Measurements from ENCODE around the gene CHCHD6.
"Not testable (repeated sequence)": the region's sequence is repeated elsewhere in the genome, so short reads cannot be mapped to it uniquely, and the experiment has no call there.

The CHCHD6 gene

DNA sequence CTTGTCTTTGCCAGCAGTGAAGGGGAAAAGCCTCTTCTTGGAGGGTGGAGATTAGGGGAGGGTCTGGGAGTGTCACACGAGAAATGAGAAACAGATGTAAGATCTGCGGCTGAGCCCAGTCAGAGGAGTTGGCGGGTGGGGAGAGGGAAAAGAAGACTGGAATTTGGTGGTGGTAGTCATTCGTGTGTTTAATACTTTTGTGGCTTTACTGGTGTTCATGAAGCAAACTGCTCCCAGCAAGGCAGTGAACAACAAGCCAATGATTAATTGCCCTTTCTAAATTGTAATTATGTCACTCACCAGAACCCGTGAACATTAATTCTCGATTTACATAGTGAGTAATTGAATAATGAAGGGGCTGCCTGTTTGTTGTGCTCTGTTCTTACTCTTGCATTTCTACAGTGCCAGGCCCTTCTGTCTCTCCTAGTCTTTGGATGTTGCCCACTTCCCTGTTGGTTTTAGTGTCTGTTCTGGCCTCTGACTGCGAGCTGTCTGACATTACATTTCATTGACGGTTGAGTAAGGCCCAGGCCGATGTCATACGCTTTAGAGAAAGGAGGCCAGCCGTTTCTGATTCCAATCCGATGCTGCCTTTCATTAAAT, 78.0 kb downstream of the CHCHD6 start:
- no peaks in the 10 kb centered on the region for H3K27me3 ChIP-seq (replicated peaks; ENCODE audit: control insufficient read depth, insufficient read depth, low read length, poor library complexity, severe bottlenecking)
- H3K27ac ChIP-seq (ENCODE audit: insufficient read depth, low read length, poor library complexity, severe bottlenecking), result no peak overlapping the region
- H3K9me3 ChIP-seq (ENCODE audit: control insufficient read depth, low read length), result no peaks in the 10 kb centered on the region
- H3K4me3 ChIP-seq (ENCODE audit: insufficient read depth, low read depth, low read length, poor library complexity, severe bottlenecking), result no peak overlapping the region
- no peak for DNase-seq
- no peaks in the 10 kb centered on the region for H3K4me1 ChIP-seq (ENCODE audit: control insufficient read depth, insufficient read depth, low read length, poor library complexity, severe bottlenecking)
- H3K36me3 ChIP-seq (ENCODE audit: control insufficient read depth, insufficient read depth, low read length), result peaks cover 8% of the 10 kb centered on the region

DNA sequence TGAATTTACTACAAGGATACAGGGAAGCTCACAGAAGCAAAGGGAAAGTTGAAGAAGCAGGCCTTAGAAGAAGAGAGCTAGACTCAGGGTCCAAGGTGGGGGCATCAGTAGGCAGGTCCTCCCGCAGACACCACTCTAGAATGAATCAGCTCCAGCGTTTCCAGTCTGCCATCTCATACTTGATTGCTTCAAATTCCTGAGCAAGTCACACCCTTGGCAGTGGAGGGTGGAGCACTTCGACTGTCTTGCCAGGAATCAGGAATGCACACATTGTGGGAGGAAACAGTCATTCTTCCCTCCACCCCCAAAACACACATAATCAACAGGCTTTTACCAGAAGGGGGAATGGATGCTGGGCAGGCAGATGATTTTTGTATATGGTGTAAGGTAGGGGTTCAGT, 78.5 kb downstream of the CHCHD6 start:
- no peaks in the 10 kb centered on the region for H3K9me3 ChIP-seq (ENCODE audit: control insufficient read depth, low read length)
- H3K4me3 ChIP-seq (ENCODE audit: insufficient read depth, low read depth, low read length, poor library complexity, severe bottlenecking), result no peak overlapping the region
- no peaks in the 10 kb centered on the region for H3K4me1 ChIP-seq (ENCODE audit: control insufficient read depth, insufficient read depth, low read length, poor library complexity, severe bottlenecking)
- no peak overlapping the region for H3K27ac ChIP-seq (ENCODE audit: insufficient read depth, low read length, poor library complexity, severe bottlenecking)
- H3K27me3 ChIP-seq (replicated peaks; ENCODE audit: control insufficient read depth, insufficient read depth, low read length, poor library complexity, severe bottlenecking), result no peaks in the 10 kb centered on the region
- peaks cover 8% of the 10 kb centered on the region for H3K36me3 ChIP-seq (ENCODE audit: control insufficient read depth, insufficient read depth, low read length)
- DNase-seq, result no peak

DNA sequence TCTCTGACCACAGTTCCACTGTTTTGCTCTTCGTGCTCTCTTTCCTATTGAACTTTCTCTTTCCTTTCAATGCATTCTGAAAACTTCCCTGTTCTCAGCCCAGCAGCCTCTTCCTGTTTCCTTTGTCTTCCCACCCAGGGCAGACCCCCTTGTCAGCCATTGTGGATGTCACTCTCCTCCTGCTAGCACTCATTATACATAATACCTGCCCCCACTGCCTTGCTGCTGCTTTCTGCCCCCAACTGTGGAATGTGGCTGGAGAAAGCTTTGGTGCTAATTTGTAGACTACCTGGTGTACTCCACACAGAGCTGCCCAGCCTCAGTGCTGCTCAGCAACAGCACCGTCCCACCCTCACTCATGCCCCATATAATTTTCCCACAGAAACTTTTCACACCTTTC, 80.2 kb downstream of the CHCHD6 start:
- no peak for DNase-seq
- Histone ChIP-seq H3K27ac (ENCODE audit: insufficient read depth, low read length, poor library complexity, severe bottlenecking) (no peak overlapping the region), H3K27me3 (replicated peaks; ENCODE audit: control insufficient read depth, insufficient read depth, low read length, poor library complexity, severe bottlenecking) (no peaks in the 10 kb centered on the region), H3K4me3 (ENCODE audit: insufficient read depth, low read depth, low read length, poor library complexity, severe bottlenecking) (no peak overlapping the region), H3K36me3 (ENCODE audit: control insufficient read depth, insufficient read depth, low read length) (peaks cover 8% of the 10 kb centered on the region), H3K4me1 (ENCODE audit: control insufficient read depth, insufficient read depth, low read length, poor library complexity, severe bottlenecking) (no peaks in the 10 kb centered on the region), H3K9me3 (ENCODE audit: control insufficient read depth, low read length) (no peaks in the 10 kb centered on the region)

- H3K9me3 ChIP-seq (ENCODE audit: control insufficient read depth, low read length); H3K27me3 ChIP-seq (replicated peaks; ENCODE audit: control insufficient read depth, insufficient read depth, low read length, poor library complexity, severe bottlenecking); H3K27ac ChIP-seq (ENCODE audit: insufficient read depth, low read length, poor library complexity, severe bottlenecking); H3K36me3 ChIP-seq (ENCODE audit: control insufficient read depth, insufficient read depth, low read length); H3K4me1 ChIP-seq (ENCODE audit: control insufficient read depth, insufficient read depth, low read length, poor library complexity, severe bottlenecking); DNase-seq; H3K4me3 ChIP-seq (ENCODE audit: insufficient read depth, low read depth, low read length, poor library complexity, severe bottlenecking): not testable (repeated sequence)
Observed at GRCh38 chr3:126791320-126791719, 87.3 kb downstream of the CHCHD6 start.

DNA sequence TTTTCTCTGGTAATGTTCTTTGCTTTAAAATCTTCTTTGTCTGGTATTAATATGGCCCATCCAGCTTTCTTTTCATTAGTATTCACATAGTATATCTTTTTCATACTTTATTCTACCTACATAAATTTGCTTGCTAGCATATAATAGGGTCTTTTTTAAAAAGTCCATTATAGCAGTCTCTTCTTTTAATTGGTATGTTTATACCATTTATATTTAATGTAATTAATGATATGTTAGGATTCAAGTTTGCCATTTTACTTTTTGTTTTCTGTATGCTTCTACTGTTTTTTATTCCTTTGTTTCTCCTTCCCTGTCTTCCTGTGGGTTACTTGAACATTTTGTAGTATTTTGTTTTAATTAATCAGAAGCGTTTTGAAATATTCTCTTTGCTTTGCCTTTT, 89.0 kb downstream of the CHCHD6 start:
- no peaks in the 10 kb centered on the region for H3K27me3 ChIP-seq (replicated peaks; ENCODE audit: control insufficient read depth, insufficient read depth, low read length, poor library complexity, severe bottlenecking)
- no peak overlapping the region for H3K4me3 ChIP-seq (ENCODE audit: insufficient read depth, low read depth, low read length, poor library complexity, severe bottlenecking)
- H3K27ac ChIP-seq (ENCODE audit: insufficient read depth, low read length, poor library complexity, severe bottlenecking), result no peak overlapping the region
- no peak for DNase-seq
- peaks cover 6% of the 10 kb centered on the region for H3K9me3 ChIP-seq (ENCODE audit: control insufficient read depth, low read length)
- no peaks in the 10 kb centered on the region for H3K36me3 ChIP-seq (ENCODE audit: control insufficient read depth, insufficient read depth, low read length)
- no peaks in the 10 kb centered on the region for H3K4me1 ChIP-seq (ENCODE audit: control insufficient read depth, insufficient read depth, low read length, poor library complexity, severe bottlenecking)

- Histone ChIP-seq H3K27ac (ENCODE audit: insufficient read depth, low read length, poor library complexity, severe bottlenecking) (no peak overlapping the region), H3K4me1 (ENCODE audit: control insufficient read depth, insufficient read depth, low read length, poor library complexity, severe bottlenecking) (no peaks in the 10 kb centered on the region), H3K36me3 (ENCODE audit: control insufficient read depth, insufficient read depth, low read length) (no peaks in the 10 kb centered on the region), H3K4me3 (ENCODE audit: insufficient read depth, low read depth, low read length, poor library complexity, severe bottlenecking) (no peak overlapping the region), H3K27me3 (replicated peaks; ENCODE audit: control insufficient read depth, insufficient read depth, low read length, poor library complexity, severe bottlenecking) (no peaks in the 10 kb centered on the region), H3K9me3 (ENCODE audit: control insufficient read depth, low read length) (peaks cover 4% of the 10 kb centered on the region)
- DNase-seq, result no peak
Observed at GRCh38 chr3:126797563-126797962, 93.5 kb downstream of the CHCHD6 start.

GRCh38 chr3:126798521-126798920, 94.5 kb downstream of the CHCHD6 start:
- Histone ChIP-seq H3K9me3 (ENCODE audit: control insufficient read depth, low read length) (no peaks in the 10 kb centered on the region), H3K27ac (ENCODE audit: insufficient read depth, low read length, poor library complexity, severe bottlenecking) (no peak overlapping the region), H3K4me1 (ENCODE audit: control insufficient read depth, insufficient read depth, low read length, poor library complexity, severe bottlenecking) (no peaks in the 10 kb centered on the region), H3K36me3 (ENCODE audit: control insufficient read depth, insufficient read depth, low read length) (no peaks in the 10 kb centered on the region), H3K4me3 (ENCODE audit: insufficient read depth, low read depth, low read length, poor library complexity, severe bottlenecking) (no peak overlapping the region), H3K27me3 (replicated peaks; ENCODE audit: control insufficient read depth, insufficient read depth, low read length, poor library complexity, severe bottlenecking) (no peaks in the 10 kb centered on the region)
- no peak for DNase-seq

- H3K36me3 ChIP-seq (ENCODE audit: control insufficient read depth, insufficient read depth, low read length), result no peaks in the 10 kb centered on the region
- no peak for DNase-seq
- H3K27me3 ChIP-seq (replicated peaks; ENCODE audit: control insufficient read depth, insufficient read depth, low read length, poor library complexity, severe bottlenecking), result no peaks in the 10 kb centered on the region
- H3K27ac ChIP-seq (ENCODE audit: insufficient read depth, low read length, poor library complexity, severe bottlenecking), result no peak overlapping the region
- no peaks in the 10 kb centered on the region for H3K9me3 ChIP-seq (ENCODE audit: control insufficient read depth, low read length)
- H3K4me1 ChIP-seq (ENCODE audit: control insufficient read depth, insufficient read depth, low read length, poor library complexity, severe bottlenecking), result no peaks in the 10 kb centered on the region
- no peak overlapping the region for H3K4me3 ChIP-seq (ENCODE audit: insufficient read depth, low read depth, low read length, poor library complexity, severe bottlenecking)
Observed at GRCh38 chr3:126799099-126799498, 95.1 kb downstream of the CHCHD6 start.

- not testable (repeated sequence) for H3K27me3 ChIP-seq (replicated peaks; ENCODE audit: control insufficient read depth, insufficient read depth, low read length, poor library complexity, severe bottlenecking); DNase-seq; H3K4me1 ChIP-seq (ENCODE audit: control insufficient read depth, insufficient read depth, low read length, poor library complexity, severe bottlenecking); H3K4me3 ChIP-seq (ENCODE audit: insufficient read depth, low read depth, low read length, poor library complexity, severe bottlenecking); H3K27ac ChIP-seq (ENCODE audit: insufficient read depth, low read length, poor library complexity, severe bottlenecking); H3K9me3 ChIP-seq (ENCODE audit: control insufficient read depth, low read length); H3K36me3 ChIP-seq (ENCODE audit: control insufficient read depth, insufficient read depth, low read length)
Observed at GRCh38 chr3:126801312-126801711, 97.3 kb downstream of the CHCHD6 start.

DNA sequence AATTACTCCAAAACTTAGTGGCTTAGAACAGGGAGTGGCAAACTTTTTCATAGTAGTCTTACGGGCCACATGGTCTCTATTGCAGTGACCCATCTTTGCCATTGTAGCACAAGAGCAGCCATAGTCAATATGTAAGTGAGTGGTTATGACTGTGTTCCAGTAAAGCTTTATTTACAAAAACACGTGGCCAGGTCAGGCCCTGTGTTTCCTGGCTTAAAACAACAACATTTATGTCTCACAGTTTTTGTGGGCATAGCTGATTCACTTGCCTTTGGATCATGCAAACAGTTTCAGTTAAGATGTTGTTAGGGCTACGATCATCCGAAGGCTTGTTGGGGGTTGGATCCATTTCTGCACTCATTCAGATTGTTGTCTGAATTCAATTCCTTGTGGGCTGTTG, 103.8 kb downstream of the CHCHD6 start:
- Histone ChIP-seq H3K9me3 (ENCODE audit: control insufficient read depth, low read length) (no peaks in the 10 kb centered on the region), H3K4me3 (ENCODE audit: insufficient read depth, low read depth, low read length, poor library complexity, severe bottlenecking) (no peak overlapping the region), H3K27me3 (replicated peaks; ENCODE audit: control insufficient read depth, insufficient read depth, low read length, poor library complexity, severe bottlenecking) (no peaks in the 10 kb centered on the region), H3K36me3 (ENCODE audit: control insufficient read depth, insufficient read depth, low read length) (no peaks in the 10 kb centered on the region), H3K27ac (ENCODE audit: insufficient read depth, low read length, poor library complexity, severe bottlenecking) (no peak overlapping the region), H3K4me1 (ENCODE audit: control insufficient read depth, insufficient read depth, low read length, poor library complexity, severe bottlenecking) (no peaks in the 10 kb centered on the region)
- DNase-seq, result no peak

GRCh38 chr3:126811530-126811929, 107.5 kb downstream of the CHCHD6 start:
- no peaks in the 10 kb centered on the region for H3K27me3 ChIP-seq (replicated peaks; ENCODE audit: control insufficient read depth, insufficient read depth, low read length, poor library complexity, severe bottlenecking)
- H3K4me3 ChIP-seq (ENCODE audit: insufficient read depth, low read depth, low read length, poor library complexity, severe bottlenecking), result no peak overlapping the region
- no peaks in the 10 kb centered on the region for H3K9me3 ChIP-seq (ENCODE audit: control insufficient read depth, low read length)
- H3K4me1 ChIP-seq (ENCODE audit: control insufficient read depth, insufficient read depth, low read length, poor library complexity, severe bottlenecking), result no peaks in the 10 kb centered on the region
- no peaks in the 10 kb centered on the region for H3K36me3 ChIP-seq (ENCODE audit: control insufficient read depth, insufficient read depth, low read length)
- DNase-seq, result no peak
- no peak overlapping the region for H3K27ac ChIP-seq (ENCODE audit: insufficient read depth, low read length, poor library complexity, severe bottlenecking)

Measured in effector memory CD4-positive, alpha-beta T cell (primary cell).